OCI-LY1 (cell line): ENCODE measurements around the gene PVRIG.

Source experiments
- H2AFZ ChIP-seq: fragments of 200-600 bp; sonication (generic), shearing (Covaris generic); 2 replicates; pipeline ENCODE4 v1.6.0; 2014; ENCODE audit warnings: antibody characterized with exemption, mild to moderate bottlenecking, low read length
- H3F3A ChIP-seq: fragments of 200-600 bp; sonication (generic), shearing (Covaris generic); 2 replicates; pipeline ENCODE4 v1.6.0; 2014; ENCODE audit warnings: mild to moderate bottlenecking, antibody characterized with exemption, low read length, moderate library complexity; ENCODE audit not compliant: insufficient read depth
- H3K27ac ChIP-seq: fragments of 200-600 bp; sonication (generic); 2 replicates; pipeline ENCODE4 v1.5.1; 2014; ENCODE audit warnings: low read length, mixed run types, mild to moderate bottlenecking, low read depth; ENCODE audit not compliant: poor library complexity, severe bottlenecking
- H3K27me3 ChIP-seq: fragments of 200-600 bp; sonication (generic); 2 replicates; pipeline ENCODE4 v1.6.0; 2014; ENCODE audit warnings: antibody characterized with exemption, mild to moderate bottlenecking, low read length, moderate library complexity; ENCODE audit not compliant: insufficient read depth
- H3K36me3 ChIP-seq: fragments of 200-600 bp; sonication (generic); 2 replicates; pipeline ENCODE4 v1.6.1; 2014; ENCODE audit warnings: mild to moderate bottlenecking, antibody characterized with exemption, low read length, moderate library complexity, mixed read lengths; ENCODE audit not compliant: insufficient read depth
- H3K4me1 ChIP-seq: fragments of 200-600 bp; sonication (generic); 2 replicates; pipeline ENCODE4 v1.5.1; 2014; ENCODE audit warnings: mild to moderate bottlenecking, low read length, moderate library complexity; ENCODE audit not compliant: insufficient read depth, severe bottlenecking
- H3K4me2 ChIP-seq: fragments of 200-600 bp; sonication (generic), shearing (Covaris generic); 2 replicates; pipeline ENCODE4 v1.6.1; 2014; ENCODE audit warnings: low read length
- H3K4me3 ChIP-seq: fragments of 200-600 bp; sonication (generic); 2 replicates; pipeline ENCODE4 v1.5.1; 2014; ENCODE audit warnings: low read length, low read depth, mild to moderate bottlenecking, mixed read lengths; ENCODE audit not compliant: poor library complexity, severe bottlenecking
- H3K79me2 ChIP-seq: fragments of 200-600 bp; shearing (Covaris generic); 2 replicates; pipeline ENCODE4 v1.6.1; 2016; ENCODE audit warnings: mixed run types, low read length, mixed read lengths; ENCODE audit not compliant: insufficient read depth
- H3K9ac ChIP-seq: fragments of 200-600 bp; sonication (generic), shearing (Covaris generic); 2 replicates; pipeline ENCODE4 v1.6.1; 2014; ENCODE audit warnings: mild to moderate bottlenecking, low read length, mixed read lengths
- H3K9me2 ChIP-seq: fragments of 200-600 bp; sonication (generic), shearing (Covaris generic); 2 replicates; pipeline ENCODE4 v1.6.1; 2014; ENCODE audit warnings: low read depth, mild to moderate bottlenecking, low read length, mixed read lengths
- H3K9me3 ChIP-seq: fragments of 200-600 bp; shearing (Covaris generic); 2 replicates; pipeline ENCODE4 v1.6.1; 2014; ENCODE audit warnings: low read length, mixed read lengths
- H4K20me1 ChIP-seq: fragments of 200-600 bp; sonication (generic), shearing (Covaris generic); 2 replicates; pipeline ENCODE4 v1.6.0; 2016; ENCODE audit warnings: mild to moderate bottlenecking, low read length; ENCODE audit not compliant: insufficient read depth
- EZH2 ChIP-seq: fragments of 200-600 bp; sonication (generic), shearing (Covaris generic); IDR thresholded peaks from 2 replicates; pipeline ENCODE4 v1.8.0; 2017; ENCODE audit warnings: borderline replicate concordance, mixed run types, mild to moderate bottlenecking, antibody characterized with exemption, low read length, moderate library complexity, mixed read lengths
- TF ChIP-seq, protein P1 (sequence below): fragments of 200-600 bp; sonication (generic), shearing (Covaris generic); IDR thresholded peaks from 2 replicates; pipeline ENCODE4 v1.5.1; 2017; ENCODE audit warnings: mild to moderate bottlenecking, antibody characterized with exemption, low read length, moderate library complexity, mixed read lengths

The PVRIG gene

DNA sequence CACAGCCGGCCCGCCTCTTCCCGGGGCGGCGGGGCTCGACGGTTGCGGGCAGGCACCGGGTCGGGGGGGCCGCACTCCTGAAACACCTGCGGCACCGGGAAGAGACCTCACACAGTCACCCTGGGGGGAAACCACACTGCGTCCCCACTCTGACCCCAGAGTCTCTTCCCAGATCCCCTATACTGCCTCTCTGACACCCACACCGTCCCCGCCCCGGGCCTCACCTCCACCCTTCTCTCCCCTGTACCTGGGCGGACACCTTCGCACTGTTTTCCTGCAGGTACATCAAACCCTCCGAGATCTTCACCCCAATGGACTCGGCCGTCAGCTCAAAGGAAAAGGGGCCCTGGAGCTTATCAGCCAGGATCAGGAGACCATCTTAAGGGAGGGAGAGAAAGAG is 47.9 kb upstream of the PVRIG start:
- no peak overlapping the region; the same call in 1 of the 2 replicates for H3K9ac ChIP-seq
- H4K20me1 ChIP-seq = no peaks in the 10 kb centered on the region
- H3F3A ChIP-seq = no peaks in the 10 kb centered on the region; the same call in 1 of the 2 replicates
- no peaks in the 10 kb centered on the region for H3K9me2 ChIP-seq
- H3K27ac ChIP-seq = no peak overlapping the region
- TF ChIP-seq EZH2 = no peak
- H3K79me2 ChIP-seq = no peaks in the 10 kb centered on the region
- H3K4me3 ChIP-seq = peak overlapping the region; percentile 57
- H3K4me1 ChIP-seq = peaks cover 34% of the 10 kb centered on the region
- H3K36me3 ChIP-seq = no peaks in the 10 kb centered on the region; the same call in 1 of the 2 replicates
- peaks cover 20% of the 10 kb centered on the region for H3K27me3 ChIP-seq
- H3K4me2 ChIP-seq = peak overlapping the region; percentile 76
- no peak overlapping the region for H2AFZ ChIP-seq
- no peaks in the 10 kb centered on the region for H3K9me3 ChIP-seq

DNA sequence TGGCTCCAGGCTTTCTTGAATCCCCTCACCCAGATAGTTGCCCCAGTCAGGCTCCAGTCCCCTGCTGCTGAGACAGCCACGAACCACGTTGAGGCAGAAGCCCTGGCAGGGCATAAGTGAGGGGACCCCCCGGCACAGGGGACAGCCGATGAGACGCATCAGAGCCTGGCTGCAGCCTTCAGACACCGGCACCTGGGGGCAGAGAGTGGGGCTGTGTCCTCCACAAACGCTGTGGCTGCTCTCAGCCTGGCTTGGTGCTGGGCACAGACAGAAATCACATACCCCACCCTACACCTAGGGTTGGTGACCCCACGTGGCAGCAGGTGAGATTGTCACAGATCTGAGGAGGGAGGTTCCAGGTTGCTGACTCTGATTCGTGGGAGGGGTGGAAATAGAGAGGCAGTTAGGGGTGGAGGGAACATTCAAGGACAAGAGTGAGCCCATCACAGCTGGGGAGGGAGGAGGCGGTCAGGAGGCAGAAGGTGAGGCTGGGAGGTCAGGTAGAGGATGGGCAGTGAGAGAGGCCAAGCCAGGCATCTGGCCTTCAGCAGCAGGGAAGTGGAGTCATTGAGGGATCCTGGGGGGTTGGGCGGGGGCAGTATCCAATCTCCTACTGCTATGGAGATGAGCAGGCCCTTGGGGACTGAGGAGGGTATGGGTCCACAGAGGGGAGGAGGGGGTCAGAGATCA is 45.8 kb upstream of the PVRIG start:
- Histone ChIP-seq H3K36me3 (no peaks in the 10 kb centered on the region; the same call in 1 of the 2 replicates), H3K79me2 (no peaks in the 10 kb centered on the region), H3K4me1 (peaks cover 28% of the 10 kb centered on the region), H3K4me3 (no peak overlapping the region), H3F3A (no peaks in the 10 kb centered on the region; the same call in 1 of the 2 replicates), H3K27ac (no peak overlapping the region), H3K9ac (no peak overlapping the region), H3K4me2 (no peak overlapping the region), H3K27me3 (peaks cover 14% of the 10 kb centered on the region), H4K20me1 (no peaks in the 10 kb centered on the region), H3K9me3 (no peaks in the 10 kb centered on the region), H2AFZ (no peak overlapping the region), H3K9me2 (no peaks in the 10 kb centered on the region)
- TF ChIP-seq EZH2 = no peak
- TF ChIP-seq, protein P1, sequence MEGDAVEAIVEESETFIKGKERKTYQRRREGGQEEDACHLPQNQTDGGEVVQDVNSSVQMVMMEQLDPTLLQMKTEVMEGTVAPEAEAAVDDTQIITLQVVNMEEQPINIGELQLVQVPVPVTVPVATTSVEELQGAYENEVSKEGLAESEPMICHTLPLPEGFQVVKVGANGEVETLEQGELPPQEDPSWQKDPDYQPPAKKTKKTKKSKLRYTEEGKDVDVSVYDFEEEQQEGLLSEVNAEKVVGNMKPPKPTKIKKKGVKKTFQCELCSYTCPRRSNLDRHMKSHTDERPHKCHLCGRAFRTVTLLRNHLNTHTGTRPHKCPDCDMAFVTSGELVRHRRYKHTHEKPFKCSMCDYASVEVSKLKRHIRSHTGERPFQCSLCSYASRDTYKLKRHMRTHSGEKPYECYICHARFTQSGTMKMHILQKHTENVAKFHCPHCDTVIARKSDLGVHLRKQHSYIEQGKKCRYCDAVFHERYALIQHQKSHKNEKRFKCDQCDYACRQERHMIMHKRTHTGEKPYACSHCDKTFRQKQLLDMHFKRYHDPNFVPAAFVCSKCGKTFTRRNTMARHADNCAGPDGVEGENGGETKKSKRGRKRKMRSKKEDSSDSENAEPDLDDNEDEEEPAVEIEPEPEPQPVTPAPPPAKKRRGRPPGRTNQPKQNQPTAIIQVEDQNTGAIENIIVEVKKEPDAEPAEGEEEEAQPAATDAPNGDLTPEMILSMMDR = peak; percentile 47; the same call in 1 of the 2 replicates

DNA sequence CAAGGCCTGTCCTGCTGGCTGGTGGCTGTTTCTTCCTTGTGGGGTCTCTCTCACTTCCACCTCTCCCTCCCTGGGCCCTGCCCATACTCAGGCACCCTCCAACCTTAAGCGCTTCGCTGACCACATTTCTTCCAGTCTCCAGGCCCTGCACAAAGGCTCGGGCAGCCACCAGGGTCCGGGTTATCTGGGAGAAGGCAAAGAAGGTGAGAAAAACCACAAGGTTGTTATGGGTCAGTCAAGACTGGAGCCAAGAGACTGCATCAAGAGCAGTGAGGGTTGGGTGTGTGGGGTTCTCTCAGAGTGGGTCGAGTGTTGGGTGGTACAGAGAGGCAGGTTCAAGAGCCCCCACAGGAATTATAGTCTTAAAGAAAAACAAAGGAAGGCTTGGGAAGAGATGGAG is 45.2 kb upstream of the PVRIG start:
- TF ChIP-seq, protein P1 = no peak
- no peak for TF ChIP-seq EZH2
- H4K20me1 ChIP-seq = no peaks in the 10 kb centered on the region
- no peaks in the 10 kb centered on the region; the same call in 1 of the 2 replicates for H3F3A ChIP-seq
- peaks cover 25% of the 10 kb centered on the region for H3K4me1 ChIP-seq
- H3K36me3 ChIP-seq = no peaks in the 10 kb centered on the region; the same call in 1 of the 2 replicates
- no peaks in the 10 kb centered on the region for H3K9me2 ChIP-seq
- H2AFZ ChIP-seq = no peak overlapping the region
- H3K9me3 ChIP-seq = no peaks in the 10 kb centered on the region
- H3K9ac ChIP-seq = no peak overlapping the region
- no peak overlapping the region for H3K4me2 ChIP-seq
- H3K27ac ChIP-seq = no peak overlapping the region
- no peaks in the 10 kb centered on the region for H3K79me2 ChIP-seq
- H3K27me3 ChIP-seq = peaks cover 14% of the 10 kb centered on the region
- no peak overlapping the region for H3K4me3 ChIP-seq
